HepG2 (cell line): Measurements from ENCODE around the gene BAHCC1. TPM values are rescaled to one million over a fixed set of nuclear protein-coding genes. Genes with fewer than 3 reads are reported as not detected.
A peak's percentile ranks its signal among the peaks of the same experiment; 100 is the strongest.

Experiments used
- ATF7 ChIP-seq, 2 experiments: fragments of 450-650 bp in 1 of 2; sonication (generic) in 1 of 2; formaldehyde crosslinking in 1 of 2; IDR thresholded peaks; 2 replicates each; pipeline versions ENCODE4 v1.4.0 to v1.6.1; 2016 to 2020; ENCODE audit warnings: antibody characterized with exemption in 1 of 2, mild to moderate bottlenecking in 1 of 2, missing genetic modification reagents in 1 of 2
- BCL3 ChIP-seq: sonication (generic); formaldehyde crosslinking; IDR thresholded peaks from 2 replicates; pipeline ENCODE4 v1.5.1; 2020; ENCODE audit warnings: mild to moderate bottlenecking, missing genetic modification reagents, moderate library complexity
- CEBPG ChIP-seq: IDR thresholded peaks from 2 replicates; pipeline ENCODE4 v1.6.1; 2016
- DNMT3B ChIP-seq: conservative IDR thresholded peaks from 2 replicates; pipeline ENCODE4 v1.6.1; 2016; ENCODE audit warnings: missing biosample characterization, control low read depth
- ETV5 ChIP-seq: IDR thresholded peaks from 2 replicates; pipeline ENCODE4 v1.6.1; 2018; ENCODE audit warnings: missing biosample characterization, missing genetic modification reagents, inconsistent platforms, borderline replicate concordance
- FOXK2 ChIP-seq: fragments of 450-650 bp; IDR thresholded peaks from 2 replicates; pipeline ENCODE4 v1.6.1; 2016
- GPN1 ChIP-seq: sonication (generic); formaldehyde crosslinking; IDR thresholded peaks from 2 replicates; pipeline ENCODE4 v1.5.1; 2020; ENCODE audit warnings: missing genetic modification reagents, borderline replicate concordance
- KAT2B ChIP-seq: fragments of 150-350 bp; IDR thresholded peaks from 2 replicates; pipeline ENCODE4 v1.6.1; 2014; ENCODE audit warnings: low read depth, low read length, borderline replicate concordance
- KDM4B ChIP-seq: sonication (generic); formaldehyde crosslinking; IDR thresholded peaks from 2 replicates; pipeline ENCODE4 v1.4.0; 2020; ENCODE audit warnings: missing genetic modification reagents
- KMT2A ChIP-seq: sonication (generic); formaldehyde crosslinking; IDR thresholded peaks from 2 replicates; pipeline ENCODE4 v1.4.0; 2020; ENCODE audit warnings: missing genetic modification reagents
- MAZ ChIP-seq, 2 experiments: sonication (generic) in 1 of 2; formaldehyde crosslinking in 1 of 2; IDR thresholded peaks; 2 replicates each; pipeline versions ENCODE4 v1.5.0 to v1.6.1; 2012 to 2020; ENCODE audit warnings: low read depth in 2 of 2, mild to moderate bottlenecking in 2 of 2, borderline replicate concordance in 1 of 2, improper control_type of control experiment in 1 of 2, low read length in 1 of 2, missing genetic modification reagents in 1 of 2, moderate library complexity in 1 of 2
- MBD4 ChIP-seq: IDR thresholded peaks from 2 replicates; pipeline ENCODE4 v1.6.1; 2012; ENCODE audit warnings: low read length, inconsistent platforms, borderline replicate concordance
- MED1 ChIP-seq: sonication (generic); formaldehyde crosslinking; IDR thresholded peaks from 2 replicates; pipeline ENCODE4 v1.4.0; 2020; ENCODE audit warnings: missing genetic modification reagents
- NKX3-1 ChIP-seq: sonication (generic); formaldehyde crosslinking; IDR thresholded peaks from 2 replicates; pipeline ENCODE4 v1.5.0; 2020; ENCODE audit warnings: missing genetic modification reagents
- PHF8 ChIP-seq: sonication (generic); formaldehyde crosslinking; IDR thresholded peaks from 2 replicates; pipeline ENCODE4 v1.5.0; 2020; ENCODE audit warnings: missing genetic modification reagents
- PITX1 ChIP-seq: sonication (generic); formaldehyde crosslinking; IDR thresholded peaks from 2 replicates; pipeline ENCODE4 v1.5.1; 2020; ENCODE audit warnings: mild to moderate bottlenecking, missing genetic modification reagents
- POLR2A ChIP-seq, 2 experiments: IDR thresholded peaks; 2 replicates each; pipeline ENCODE4 v1.6.1; 2011; ENCODE audit warnings: low read depth in 2 of 2, low read length in 2 of 2, mild to moderate bottlenecking in 1 of 2, moderate library complexity in 1 of 2; ENCODE audit not compliant: insufficient read depth in 1 of 2
- SETDB1 ChIP-seq: sonication (generic); formaldehyde crosslinking; IDR thresholded peaks from 2 replicates; pipeline ENCODE4 v1.5.1; 2020; ENCODE audit warnings: missing genetic modification reagents, mild to moderate bottlenecking, borderline replicate concordance
- SIN3A ChIP-seq: IDR thresholded peaks from 2 replicates; pipeline ENCODE4 v1.6.1; 2011; ENCODE audit warnings: low read depth, mild to moderate bottlenecking, control low read depth, low read length, borderline replicate concordance
- SSRP1 ChIP-seq: IDR thresholded peaks from 2 replicates; pipeline ENCODE4 v1.6.1; 2016; ENCODE audit warnings: control low read depth
- SYNCRIP ChIP-seq: fragments of 200-400 bp; formaldehyde crosslinking; IDR thresholded peaks from 2 replicates; pipeline ENCODE4 v1.6.1; 2018; ENCODE audit warnings: mild to moderate bottlenecking, low read depth, low read length; ENCODE audit not compliant: insufficient read depth
- TOPORS ChIP-seq: sonication (generic); formaldehyde crosslinking; IDR thresholded peaks from 2 replicates; pipeline ENCODE4 v1.8.0; 2023; ENCODE audit warnings: mild to moderate bottlenecking, missing genetic modification reagents
- ZNF138 ChIP-seq: sonication (generic); formaldehyde crosslinking; IDR thresholded peaks from 2 replicates; pipeline ENCODE4 v1.5.0; 2020; ENCODE audit warnings: mild to moderate bottlenecking, low read depth, missing genetic modification reagents
- ZNF513 ChIP-seq: sonication (generic); formaldehyde crosslinking; conservative IDR thresholded peaks from 2 replicates; pipeline ENCODE4 v1.5.0; 2020; ENCODE audit warnings: missing genetic modification reagents
- ZNF597 ChIP-seq: sonication (generic); formaldehyde crosslinking; IDR thresholded peaks from 2 replicates; pipeline ENCODE4 v1.5.0; 2020; ENCODE audit warnings: missing genetic modification reagents
- ZNF598 ChIP-seq: sonication (generic); formaldehyde crosslinking; IDR thresholded peaks from 2 replicates; pipeline ENCODE4 v1.5.1; 2020; ENCODE audit warnings: mild to moderate bottlenecking, missing genetic modification reagents, borderline replicate concordance
- ZSCAN30 ChIP-seq: sonication (generic); formaldehyde crosslinking; IDR thresholded peaks from 2 replicates; pipeline ENCODE4 v1.5.0; 2020; ENCODE audit warnings: mild to moderate bottlenecking, missing genetic modification reagents
- polyA plus RNA-seq, 8 experiments: library from polyadenylated mRNA; depleted of rRNA in 3 of 8; stranded (reverse) in 7 of 8; unstranded in 1 of 8; fragments of >200 nt; fragmentation: Illumina TruSeq in 4 of 8; extraction: Trizol in 4 of 8; gene quantifications; 2 replicates each; pipeline versions ENCODE4 v1.2.1 to v1.2.3, GENCODE V29; 2011 to 2016; ENCODE audit warnings: low read depth in 4 of 8, missing spikeins in 1 of 8, mixed read lengths in 1 of 8; ENCODE audit not compliant: insufficient read depth in 1 of 8
- total RNA-seq, 5 experiments: library from RNA; depleted of rRNA; stranded (reverse); fragments of >200 nt; fragmentation: Illumina TruSeq; extraction: Trizol; gene quantifications; 2 replicates each; pipeline ENCODE4 v1.2.3, GENCODE V29; 2016; ENCODE audit warnings: low read depth in 1 of 5

BAHCC1 gene
- total and polyA plus RNA-seq, 2 of the 13 experiments (the other 11 are each of a cell fraction or from before 2014, with no cell fraction given) = 1.4 to 1.7 TPM

GRCh38 chr17:81509972-81510784 is 114.9 kb downstream of the BAHCC1 start (continued):
- TF ChIP-seq ATF7 (IDR thresholded peaks at IDR 0.05) = no peak
- 0 out of 2 replicates have a peak, but pooled peaks have one; percentile 2 for TF ChIP-seq ATF7 (CRISPR knock-in tag; IDR thresholded peaks at IDR 0.05)
- no peak for TF ChIP-seq ZNF513 (CRISPR knock-in tag)
- TF ChIP-seq SSRP1 (CRISPR knock-in tag) = peak; percentile 17; the same call in 1 of the 2 replicates
- 0 out of 2 replicates have a peak, but pooled peaks have one; percentile 1 for TF ChIP-seq DNMT3B
- TF ChIP-seq BCL3 (CRISPR knock-in tag) = no peak
- TF ChIP-seq MED1 (CRISPR knock-in tag) = peak; percentile 40
- TF ChIP-seq TOPORS (CRISPR knock-in tag) = no peak
- TF ChIP-seq SETDB1 (CRISPR knock-in tag) = no peak
- 0 out of 2 replicates have a peak, but pooled peaks have one; percentile 37 for TF ChIP-seq ZNF597 (CRISPR knock-in tag)
- no peak for TF ChIP-seq MAZ (IDR thresholded peaks at IDR 0.05; ENCODE audit: borderline replicate concordance, low read depth, low read length)
- no peak for TF ChIP-seq MAZ (CRISPR knock-in tag; IDR thresholded peaks at IDR 0.05; ENCODE audit: low read depth)
- no peak for TF ChIP-seq SYNCRIP
- no peak for TF ChIP-seq ETV5 (CRISPR knock-in tag)
- TF ChIP-seq POLR2A (IDR thresholded peaks at IDR 0.05; ENCODE audit: insufficient read depth in 1 of 2, low read depth in 2 of 2, low read length in 2 of 2) = peak in 1 of 2 experiments; percentile 11; a peak in 1 of 4 replicates
- TF ChIP-seq CEBPG (CRISPR knock-in tag) = no peak
- no peak for TF ChIP-seq FOXK2
- 0 out of 2 replicates have a peak, but pooled peaks have one; percentile 48 for TF ChIP-seq NKX3-1 (CRISPR knock-in tag)
- no peak for TF ChIP-seq PHF8
- no peak for TF ChIP-seq ZNF598
- TF ChIP-seq ZNF138 (CRISPR knock-in tag) = no peak
- TF ChIP-seq MBD4 = no peak
- TF ChIP-seq PITX1 = no peak
- no peak for TF ChIP-seq KAT2B
- no peak for TF ChIP-seq ZSCAN30 (CRISPR knock-in tag)
- no peak for TF ChIP-seq KDM4B (CRISPR knock-in tag)
- no peak for TF ChIP-seq GPN1 (CRISPR knock-in tag)
- TF ChIP-seq KMT2A = 0 out of 2 replicates have a peak, but pooled peaks have one; percentile 18
- 0 out of 2 replicates have a peak, but pooled peaks have one; percentile 3 for TF ChIP-seq SIN3A
